GM10266 (cell line): ENCODE measurements around the gene BOC.

Source experiments
- DNase-seq: peaks from one replicate; pipeline ENCODE4 v3.0.0; 2012; ENCODE audit errors: extremely low spot score
- TF ChIP-seq, protein P1 (sequence below): IDR thresholded peaks from 2 replicates; pipeline ENCODE4 v1.5.1; 2012; ENCODE audit warnings: mild to moderate bottlenecking, low read depth; ENCODE audit not compliant: control insufficient read depth, insufficient read depth; ENCODE audit errors: missing control alignments

BOC gene

DNA sequence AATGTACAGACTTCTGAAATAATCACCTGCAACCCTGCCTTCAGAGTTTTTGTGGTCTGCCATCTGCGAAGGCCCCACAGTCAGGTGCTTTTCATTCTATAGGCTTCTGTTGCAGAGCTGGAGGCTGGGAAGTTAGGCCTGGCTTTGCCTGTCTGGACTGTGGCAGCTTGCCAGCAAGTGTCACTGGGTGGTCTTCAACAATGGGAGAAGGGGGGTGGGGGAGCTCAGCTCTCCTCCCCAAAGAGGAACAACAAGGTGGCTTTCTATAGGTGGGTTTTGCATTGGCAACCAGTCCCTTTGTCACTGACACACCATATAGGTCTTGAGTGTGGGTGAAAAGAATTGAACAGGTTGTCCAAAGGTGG lies 7.3 kb downstream of the BOC start:
- no peak for DNase-seq
- TF ChIP-seq, protein P1, sequence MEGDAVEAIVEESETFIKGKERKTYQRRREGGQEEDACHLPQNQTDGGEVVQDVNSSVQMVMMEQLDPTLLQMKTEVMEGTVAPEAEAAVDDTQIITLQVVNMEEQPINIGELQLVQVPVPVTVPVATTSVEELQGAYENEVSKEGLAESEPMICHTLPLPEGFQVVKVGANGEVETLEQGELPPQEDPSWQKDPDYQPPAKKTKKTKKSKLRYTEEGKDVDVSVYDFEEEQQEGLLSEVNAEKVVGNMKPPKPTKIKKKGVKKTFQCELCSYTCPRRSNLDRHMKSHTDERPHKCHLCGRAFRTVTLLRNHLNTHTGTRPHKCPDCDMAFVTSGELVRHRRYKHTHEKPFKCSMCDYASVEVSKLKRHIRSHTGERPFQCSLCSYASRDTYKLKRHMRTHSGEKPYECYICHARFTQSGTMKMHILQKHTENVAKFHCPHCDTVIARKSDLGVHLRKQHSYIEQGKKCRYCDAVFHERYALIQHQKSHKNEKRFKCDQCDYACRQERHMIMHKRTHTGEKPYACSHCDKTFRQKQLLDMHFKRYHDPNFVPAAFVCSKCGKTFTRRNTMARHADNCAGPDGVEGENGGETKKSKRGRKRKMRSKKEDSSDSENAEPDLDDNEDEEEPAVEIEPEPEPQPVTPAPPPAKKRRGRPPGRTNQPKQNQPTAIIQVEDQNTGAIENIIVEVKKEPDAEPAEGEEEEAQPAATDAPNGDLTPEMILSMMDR = no peak

DNA sequence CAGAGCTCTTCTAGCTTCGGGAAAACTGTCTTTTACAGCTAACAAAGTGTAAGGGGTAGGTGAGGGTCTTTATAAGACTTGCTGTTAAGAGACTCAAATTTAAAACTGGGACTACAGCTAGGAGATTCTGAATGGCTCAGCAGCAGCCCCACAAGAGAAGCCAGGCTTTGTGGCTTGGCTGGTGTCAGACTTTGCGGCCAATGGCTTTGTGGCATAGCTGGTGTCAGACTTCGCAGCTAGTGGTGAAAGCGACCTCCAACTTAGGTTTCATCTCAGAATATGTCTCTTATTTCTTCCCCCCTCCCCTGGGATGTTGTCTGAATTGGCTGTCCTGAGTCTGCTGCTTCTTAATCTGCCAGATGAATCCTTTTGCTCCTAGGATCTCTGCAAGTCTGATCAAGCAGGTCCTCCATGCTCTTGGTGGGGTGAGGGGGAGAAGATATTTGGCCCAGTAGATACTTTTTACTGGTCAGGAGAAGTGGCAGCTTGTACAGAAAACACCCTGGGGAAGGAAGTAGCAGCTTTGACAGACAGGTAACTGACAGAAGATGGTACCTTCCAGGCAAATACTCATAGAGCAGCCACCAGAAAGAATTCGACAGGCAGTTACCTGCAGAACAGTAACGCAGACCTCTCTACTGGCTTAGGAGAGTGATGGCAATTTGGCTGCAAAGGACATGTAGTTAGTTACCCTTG lies 8.4 kb downstream of the BOC start:
- TF ChIP-seq, protein P1 = no peak
- no peak for DNase-seq

DNA sequence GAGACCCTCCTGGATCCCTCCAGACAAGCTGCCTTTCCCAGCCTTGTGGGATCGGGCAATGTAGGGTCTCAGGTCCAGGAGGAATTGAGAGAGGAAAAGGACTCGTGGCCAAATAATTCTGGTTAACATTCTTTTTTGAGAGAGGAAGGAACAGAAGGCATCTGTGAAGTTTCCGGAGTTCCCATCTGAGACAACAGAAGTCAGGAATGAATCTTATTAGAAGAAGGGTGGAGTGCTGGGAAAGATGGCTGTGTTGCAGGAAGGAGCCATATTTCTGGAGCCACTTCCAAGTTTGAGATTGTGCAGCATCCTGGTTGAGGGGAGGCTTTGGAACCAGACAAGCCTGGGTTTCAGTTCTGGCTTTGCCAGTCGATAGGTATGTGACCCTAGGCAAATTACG lies 9.4 kb downstream of the BOC start:
- DNase-seq = no peak
- TF ChIP-seq, protein P1 = no peak

DNA sequence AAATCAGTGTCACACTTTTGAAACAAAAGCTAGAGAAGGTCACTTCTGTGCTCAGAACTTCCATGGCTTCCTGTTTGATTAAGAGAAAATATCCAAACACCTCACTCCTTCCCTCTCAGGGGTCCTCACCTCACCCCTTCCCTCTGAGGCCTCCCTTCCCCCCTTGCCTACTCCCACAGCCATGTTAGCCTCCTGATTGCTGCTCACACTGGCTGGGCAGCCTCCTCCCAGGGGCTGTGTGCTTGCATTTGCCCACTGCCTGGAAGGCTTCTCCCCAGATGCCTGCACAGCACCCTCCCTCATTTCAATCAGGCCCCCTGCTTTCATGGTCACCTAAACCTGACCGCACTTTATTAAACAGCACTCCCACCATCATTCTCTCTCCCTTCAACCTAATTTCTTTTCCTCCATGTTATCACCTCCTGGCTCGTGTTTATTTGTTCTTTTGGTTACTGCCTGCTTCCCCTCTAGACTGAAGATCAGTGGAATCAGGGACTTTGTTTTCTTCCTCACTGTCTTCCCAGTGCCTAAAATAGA lies 10.4 kb downstream of the BOC start:
- no peak for DNase-seq
- TF ChIP-seq, protein P1 = no peak

DNA sequence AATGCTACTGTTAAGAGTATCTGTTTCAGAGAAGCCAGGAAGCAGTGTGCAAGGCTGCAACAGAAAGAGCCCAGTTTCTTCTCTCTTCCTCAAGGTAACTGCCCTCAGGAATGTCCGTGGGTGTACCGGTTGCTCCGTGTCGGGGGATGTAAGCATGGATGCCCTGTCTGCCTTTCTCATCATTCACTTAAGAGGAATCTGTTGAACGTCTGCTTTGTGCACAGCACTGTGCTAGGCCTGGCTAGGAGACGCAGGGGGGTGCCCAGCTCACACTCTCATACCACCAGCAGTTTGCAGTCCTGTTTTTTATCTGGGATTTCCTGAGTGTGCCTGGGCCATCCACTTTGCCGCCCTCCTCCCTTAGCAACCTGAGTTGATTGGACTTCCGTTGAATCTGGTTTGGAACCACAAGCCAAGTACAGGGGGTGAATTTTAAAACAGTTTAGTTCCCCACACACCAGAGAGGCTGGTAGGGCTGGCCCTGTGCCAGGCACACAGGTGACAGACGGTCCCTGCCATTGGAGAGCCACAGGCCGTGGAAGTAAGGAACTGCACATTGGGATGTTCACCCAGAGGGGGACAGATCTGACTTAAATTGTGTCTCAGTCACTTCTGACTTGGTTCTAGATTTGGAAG lies 11.2 kb downstream of the BOC start:
- DNase-seq = no peak
- TF ChIP-seq, protein P1 = no peak

DNA sequence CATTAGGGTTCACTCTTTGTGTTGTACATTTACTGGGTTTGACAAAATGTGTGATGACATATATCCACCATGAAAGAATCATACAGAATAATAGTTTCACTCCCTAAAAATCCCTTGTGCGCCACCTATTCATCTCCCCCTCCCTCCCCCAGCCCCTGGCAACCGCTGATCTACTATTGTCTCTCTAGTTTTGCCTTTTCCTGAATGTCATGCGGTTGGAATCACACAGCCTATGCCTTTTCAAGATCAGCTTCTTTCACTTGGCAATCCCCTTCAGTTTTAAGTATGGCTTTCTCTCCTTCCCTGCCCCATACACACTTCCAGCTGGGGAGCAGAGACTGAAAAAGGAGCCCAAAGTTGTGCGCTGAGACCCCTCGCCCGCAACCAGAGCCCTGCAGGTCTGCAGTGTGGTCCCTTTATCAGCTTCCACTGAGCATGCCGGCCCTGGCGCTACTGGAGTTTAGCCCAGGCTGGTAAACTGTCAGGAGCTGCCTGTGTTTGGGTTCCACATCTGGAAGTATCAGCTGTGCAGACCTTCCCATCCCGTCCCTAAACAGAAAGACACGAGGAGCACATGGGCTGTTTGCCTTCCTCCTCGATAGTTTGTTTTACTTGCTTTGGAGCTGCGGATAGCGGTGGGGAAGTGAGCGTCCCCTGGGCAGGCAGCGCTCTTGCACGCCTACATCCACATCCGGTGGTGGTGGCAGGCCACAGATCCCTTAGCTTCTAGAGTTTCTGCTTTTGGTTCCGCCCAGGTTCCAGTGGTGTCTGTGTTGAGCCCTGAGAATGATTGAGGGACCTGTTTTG lies 12.3 kb downstream of the BOC start:
- TF ChIP-seq, protein P1 = no peak
- DNase-seq = peak; percentile 31

DNA sequence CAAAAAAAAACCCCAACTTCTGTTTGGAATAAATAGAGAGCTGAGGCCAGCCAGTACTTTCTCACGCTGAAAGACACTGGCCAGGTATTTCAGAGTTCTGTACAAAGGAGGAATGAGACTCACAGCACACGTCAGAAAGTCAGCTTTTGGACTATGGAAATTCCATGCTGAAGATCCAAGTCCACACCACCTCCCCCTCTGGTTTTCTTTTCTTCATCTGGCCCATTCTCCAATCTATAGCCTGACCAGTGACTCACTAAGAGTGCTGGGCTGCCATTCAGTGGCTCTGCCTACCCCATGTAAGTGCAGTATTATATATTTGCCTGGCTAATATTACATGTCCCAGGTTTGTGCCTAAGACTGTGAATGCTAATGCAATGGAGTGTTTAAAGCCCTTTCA lies 13.9 kb downstream of the BOC start:
- no peak for DNase-seq
- TF ChIP-seq, protein P1 = no peak
